ENCODE results near the gene COL15A1. TPM values are rescaled to one million over a fixed set of nuclear protein-coding genes. Genes with fewer than 3 reads are reported as not detected.
A peak's percentile ranks its signal among the peaks of the same experiment; 100 is the strongest.
"Not testable (repeated sequence)": the region's sequence is repeated elsewhere in the genome, so short reads cannot be mapped to it uniquely, and the experiment has no call there.

COL15A1 gene
- total RNA-seq, 1 donor from 2014 or later = 46.2 TPM

- DNase-seq (ENCODE audit: low spot score) = no peak
Measured at GRCh38 chr9:99079542-99079941, 135.8 kb downstream of the COL15A1 start.

- no peak for DNase-seq (ENCODE audit: low spot score)
Measured at GRCh38 chr9:99083051-99083450, 139.3 kb downstream of the COL15A1 start.

GRCh38 chr9:99085949-99086948 is 142.5 kb downstream of the COL15A1 start:
- no peak for DNase-seq (ENCODE audit: low spot score)

- no peak for DNase-seq (ENCODE audit: low spot score)
Measured at GRCh38 chr9:99087462-99087861, 143.8 kb downstream of the COL15A1 start.

GRCh38 chr9:99090336-99091130 is 146.8 kb downstream of the COL15A1 start:
- no peak for DNase-seq (ENCODE audit: low spot score)

GRCh38 chr9:99092643-99093491 is 149.2 kb downstream of the COL15A1 start:
- DNase-seq (ENCODE audit: low spot score) = no peak

- no peak for DNase-seq (ENCODE audit: low spot score)
Measured at GRCh38 chr9:99093492-99093791, 149.7 kb downstream of the COL15A1 start.

- no peak for DNase-seq (ENCODE audit: low spot score)
Measured at GRCh38 chr9:99095565-99095964, 151.9 kb downstream of the COL15A1 start.

GRCh38 chr9:99096409-99096808 is 152.7 kb downstream of the COL15A1 start:
- no peak for DNase-seq (ENCODE audit: low spot score)

GRCh38 chr9:99099806-99100585 is 156.3 kb downstream of the COL15A1 start:
- not testable (repeated sequence) for DNase-seq (ENCODE audit: low spot score)

- DNase-seq (ENCODE audit: low spot score) = no peak
Measured at GRCh38 chr9:99101271-99101670, 157.6 kb downstream of the COL15A1 start.

- no peak for DNase-seq (ENCODE audit: low spot score)
Measured at GRCh38 chr9:99101812-99102211, 158.1 kb downstream of the COL15A1 start.

GRCh38 chr9:99103054-99103895 is 159.6 kb downstream of the COL15A1 start:
- no peak for DNase-seq (ENCODE audit: low spot score)

- peak; percentile 21 for DNase-seq (ENCODE audit: low spot score)
Measured at GRCh38 chr9:99103901-99104458, 160.3 kb downstream of the COL15A1 start.

GRCh38 chr9:99104459-99105151 is 160.9 kb downstream of the COL15A1 start, which contains the start of gene TGFBR1:
Gene TGFBR1, plus strand, starts transcription at chr9:99105113. Its CDS starts 93 bp downstream, at chr9:99105206.
- peak; percentile 94 for DNase-seq (ENCODE audit: low spot score)

GRCh38 chr9:99105152-99106043 is 161.7 kb downstream of the COL15A1 start:
- DNase-seq (ENCODE audit: low spot score) = peak; percentile 54

GRCh38 chr9:99106044-99106375 is 162.3 kb downstream of the COL15A1 start:
- no peak for DNase-seq (ENCODE audit: low spot score)

- DNase-seq (ENCODE audit: low spot score) = no peak
Measured at GRCh38 chr9:99107421-99107820, 163.7 kb downstream of the COL15A1 start.

Measured in mucosa of gallbladder (tissue), 1 donor.